ENCODE data around the gene EXOC6B. TPM values are rescaled to one million over a fixed set of nuclear protein-coding genes. Genes with fewer than 3 reads are reported as not detected.
"Not testable (repeated sequence)": the region's sequence is repeated elsewhere in the genome, so short reads cannot be mapped to it uniquely, and the experiment has no call there.

The EXOC6B gene
- total and polyA plus RNA-seq, 8 donors = 22.1 to 30.8 (median 25.9) TPM

DNA sequence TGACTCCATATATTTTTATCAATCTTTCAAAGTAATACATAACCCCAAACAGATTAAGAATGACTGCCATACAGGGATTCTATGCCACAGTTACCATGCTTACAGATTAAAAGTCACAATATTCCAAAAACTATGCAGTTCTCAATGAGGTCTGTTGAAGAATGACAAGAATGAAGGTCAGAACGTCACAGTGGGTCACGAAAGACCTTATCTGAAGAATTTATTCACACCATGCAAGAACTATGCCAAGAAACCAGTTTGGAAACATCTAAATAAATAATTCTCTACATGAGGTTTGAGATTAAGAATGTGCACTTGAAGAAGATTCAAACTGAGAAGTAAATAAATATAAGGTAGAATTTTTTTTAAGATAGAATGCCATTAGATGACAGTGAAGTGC is 253.3 kb downstream of the EXOC6B start:
- no peak overlapping the region for H3K27ac ChIP-seq
- no peaks in the 10 kb centered on the region for H3K9me3 ChIP-seq
- no peaks in the 10 kb centered on the region for H3K27me3 ChIP-seq
- H3K4me1 ChIP-seq = no peaks in the 10 kb centered on the region
- ATAC-seq = no peak
- intact Hi-C loops (cut with DNase I) = no loop called here
- no peak for DNase-seq
- no peak overlapping the region for H3K4me3 ChIP-seq
- H3K36me3 ChIP-seq = no peaks in the 10 kb centered on the region
- TF ChIP-seq, protein P1, sequence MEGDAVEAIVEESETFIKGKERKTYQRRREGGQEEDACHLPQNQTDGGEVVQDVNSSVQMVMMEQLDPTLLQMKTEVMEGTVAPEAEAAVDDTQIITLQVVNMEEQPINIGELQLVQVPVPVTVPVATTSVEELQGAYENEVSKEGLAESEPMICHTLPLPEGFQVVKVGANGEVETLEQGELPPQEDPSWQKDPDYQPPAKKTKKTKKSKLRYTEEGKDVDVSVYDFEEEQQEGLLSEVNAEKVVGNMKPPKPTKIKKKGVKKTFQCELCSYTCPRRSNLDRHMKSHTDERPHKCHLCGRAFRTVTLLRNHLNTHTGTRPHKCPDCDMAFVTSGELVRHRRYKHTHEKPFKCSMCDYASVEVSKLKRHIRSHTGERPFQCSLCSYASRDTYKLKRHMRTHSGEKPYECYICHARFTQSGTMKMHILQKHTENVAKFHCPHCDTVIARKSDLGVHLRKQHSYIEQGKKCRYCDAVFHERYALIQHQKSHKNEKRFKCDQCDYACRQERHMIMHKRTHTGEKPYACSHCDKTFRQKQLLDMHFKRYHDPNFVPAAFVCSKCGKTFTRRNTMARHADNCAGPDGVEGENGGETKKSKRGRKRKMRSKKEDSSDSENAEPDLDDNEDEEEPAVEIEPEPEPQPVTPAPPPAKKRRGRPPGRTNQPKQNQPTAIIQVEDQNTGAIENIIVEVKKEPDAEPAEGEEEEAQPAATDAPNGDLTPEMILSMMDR (IDR thresholded peaks at IDR 0.05) = no peak

GRCh38 chr2:72570413-72570812 is 255.4 kb downstream of the EXOC6B start:
- no peaks in the 10 kb centered on the region for H3K27me3 ChIP-seq
- H3K4me1 ChIP-seq = no peaks in the 10 kb centered on the region
- no peak for ATAC-seq
- H3K27ac ChIP-seq = no peak overlapping the region
- DNase-seq = no peak
- no peaks in the 10 kb centered on the region for H3K9me3 ChIP-seq
- intact Hi-C loops (cut with DNase I) = no loop called here
- TF ChIP-seq, protein P1 (IDR thresholded peaks at IDR 0.05) = no peak
- no peak overlapping the region for H3K4me3 ChIP-seq
- no peaks in the 10 kb centered on the region for H3K36me3 ChIP-seq

DNA sequence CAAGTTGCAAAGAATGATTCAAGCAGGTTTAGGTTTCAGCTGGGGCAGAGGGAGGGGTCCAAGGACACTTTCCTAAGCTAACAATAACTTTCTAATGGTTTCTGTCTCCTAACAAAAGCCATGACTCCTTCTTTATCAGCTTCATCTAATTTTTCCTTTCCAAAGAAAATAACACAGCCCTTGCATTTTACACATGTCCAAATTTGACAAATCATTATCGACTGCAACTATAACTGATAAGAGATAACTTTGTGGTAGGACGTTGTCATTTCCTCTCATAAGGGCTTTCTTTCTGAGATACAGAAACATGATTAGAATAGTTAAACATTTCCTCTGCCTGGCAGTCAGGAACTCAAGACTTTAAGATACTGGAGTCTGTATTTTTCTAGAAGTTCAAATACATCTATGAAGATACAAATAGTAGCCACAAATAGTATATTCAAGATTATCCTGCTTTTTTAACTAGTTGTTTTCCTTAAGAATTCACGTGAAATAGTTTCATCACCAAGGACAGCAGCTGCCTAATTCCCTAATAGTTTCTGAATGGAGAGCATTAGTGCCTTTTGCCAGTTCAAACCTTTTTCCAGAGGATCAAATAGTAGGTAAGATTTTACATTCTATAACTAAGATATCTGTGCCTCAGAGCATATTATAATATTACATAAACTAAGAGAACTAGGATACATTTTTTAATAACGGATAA is 263.2 kb downstream of the EXOC6B start:
- Histone ChIP-seq H3K27me3 (no peaks in the 10 kb centered on the region), H3K4me1 (no peaks in the 10 kb centered on the region), H3K9me3 (no peaks in the 10 kb centered on the region), H3K27ac (peak overlapping the region in 1 of 2 donors; percentile 3), H3K4me3 (no peak overlapping the region), H3K36me3 (no peaks in the 10 kb centered on the region)
- TF ChIP-seq, protein P1 (IDR thresholded peaks at IDR 0.05) = no peak
- intact Hi-C loops (cut with DNase I) = no loop called here
- no peak for DNase-seq
- ATAC-seq = no peak

- no peaks in the 10 kb centered on the region for H3K36me3 ChIP-seq
- DNase-seq (no peak), ATAC-seq (peak; percentile 66)
- TF ChIP-seq, protein P1 (IDR thresholded peaks at IDR 0.05) = no peak
- H3K27ac ChIP-seq = peak overlapping the region in 1 of 2 donors; percentile 3
- H3K4me3 ChIP-seq = no peak overlapping the region
- H3K4me1 ChIP-seq = no peaks in the 10 kb centered on the region
- intact Hi-C loops (cut with DNase I) = no loop called here
- H3K27me3 ChIP-seq = no peaks in the 10 kb centered on the region
- no peaks in the 10 kb centered on the region for H3K9me3 ChIP-seq
Observed at GRCh38 chr2:72561621-72562318, 264.1 kb downstream of the EXOC6B start.

DNA sequence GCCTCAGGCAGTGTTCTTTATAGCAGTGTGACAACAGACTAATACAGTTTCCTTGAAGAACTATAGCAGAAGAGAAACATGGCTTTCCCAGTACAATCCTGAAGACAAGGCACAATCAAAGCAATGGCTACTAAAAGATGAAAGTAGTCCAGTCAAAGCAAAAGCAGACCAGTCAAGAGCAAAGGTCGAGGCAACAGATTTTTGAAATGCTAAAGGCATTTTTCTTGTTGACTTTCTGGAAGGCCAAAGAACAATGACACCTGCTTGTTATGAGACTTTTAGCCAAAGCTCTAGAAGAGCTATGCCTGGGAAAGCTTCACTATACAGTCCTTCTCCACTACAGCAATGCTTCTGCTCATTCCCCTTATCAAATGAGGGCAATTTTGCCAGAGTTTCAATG is 269.9 kb downstream of the EXOC6B start:
- Histone ChIP-seq H3K4me3 (no peak overlapping the region), H3K27me3 (no peaks in the 10 kb centered on the region), H3K9me3 (peaks cover 0 to 7% of the 10 kb centered on the region in 2 donors), H3K36me3 (no peaks in the 10 kb centered on the region), H3K27ac (no peak overlapping the region), H3K4me1 (no peaks in the 10 kb centered on the region)
- DNase-seq (no peak), ATAC-seq (no peak)
- intact Hi-C loops (cut with DNase I) = no loop called here
- TF ChIP-seq, protein P1 (IDR thresholded peaks at IDR 0.05) = no peak

GRCh38 chr2:72555363-72555762 is 270.5 kb downstream of the EXOC6B start:
- ATAC-seq; H3K27ac ChIP-seq; H3K4me1 ChIP-seq; H3K36me3 ChIP-seq; DNase-seq; intact Hi-C loops (cut with DNase I); H3K27me3 ChIP-seq; H3K4me3 ChIP-seq; H3K9me3 ChIP-seq: not testable (repeated sequence)

GRCh38 chr2:72554910-72555309 is 270.9 kb downstream of the EXOC6B start:
- intact Hi-C loops (cut with DNase I); H3K4me3 ChIP-seq; H3K27me3 ChIP-seq; H3K4me1 ChIP-seq; H3K36me3 ChIP-seq; H3K9me3 ChIP-seq; ATAC-seq; DNase-seq; H3K27ac ChIP-seq: not testable (repeated sequence)
